Activated CD4-positive, alpha-beta T cell treated with anti-CD3 and anti-CD28 coated beads, Interleukin-2, amount 50 U/mL, for 1 hour (primary cell): ENCODE data around the gene PIANP.

ENCODE experiments used
- DNase-seq: peaks from one replicate; pipeline ENCODE4 v3.0.0-alpha.2; 2020

PIANP gene

DNA sequence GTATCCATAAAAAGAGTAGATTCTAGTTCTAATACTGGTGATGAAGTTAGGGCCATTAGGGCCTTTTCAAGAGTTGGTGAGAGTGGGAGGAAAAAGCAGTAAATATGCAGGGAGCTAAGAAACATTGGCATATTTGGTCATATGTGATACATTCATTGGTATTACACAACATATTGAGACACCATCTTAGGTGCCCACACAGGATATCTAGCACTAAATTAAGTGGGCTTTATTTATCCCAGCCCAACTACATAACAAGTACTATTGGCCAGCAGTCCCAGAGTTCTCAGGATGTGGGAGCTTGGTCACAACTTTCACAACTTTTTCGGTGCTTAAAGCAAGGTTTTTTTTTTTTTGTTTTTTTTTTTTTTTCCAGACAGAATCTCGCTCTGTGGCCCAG, 35.7 kb downstream of the PIANP start:
- DNase-seq: no peak

DNA sequence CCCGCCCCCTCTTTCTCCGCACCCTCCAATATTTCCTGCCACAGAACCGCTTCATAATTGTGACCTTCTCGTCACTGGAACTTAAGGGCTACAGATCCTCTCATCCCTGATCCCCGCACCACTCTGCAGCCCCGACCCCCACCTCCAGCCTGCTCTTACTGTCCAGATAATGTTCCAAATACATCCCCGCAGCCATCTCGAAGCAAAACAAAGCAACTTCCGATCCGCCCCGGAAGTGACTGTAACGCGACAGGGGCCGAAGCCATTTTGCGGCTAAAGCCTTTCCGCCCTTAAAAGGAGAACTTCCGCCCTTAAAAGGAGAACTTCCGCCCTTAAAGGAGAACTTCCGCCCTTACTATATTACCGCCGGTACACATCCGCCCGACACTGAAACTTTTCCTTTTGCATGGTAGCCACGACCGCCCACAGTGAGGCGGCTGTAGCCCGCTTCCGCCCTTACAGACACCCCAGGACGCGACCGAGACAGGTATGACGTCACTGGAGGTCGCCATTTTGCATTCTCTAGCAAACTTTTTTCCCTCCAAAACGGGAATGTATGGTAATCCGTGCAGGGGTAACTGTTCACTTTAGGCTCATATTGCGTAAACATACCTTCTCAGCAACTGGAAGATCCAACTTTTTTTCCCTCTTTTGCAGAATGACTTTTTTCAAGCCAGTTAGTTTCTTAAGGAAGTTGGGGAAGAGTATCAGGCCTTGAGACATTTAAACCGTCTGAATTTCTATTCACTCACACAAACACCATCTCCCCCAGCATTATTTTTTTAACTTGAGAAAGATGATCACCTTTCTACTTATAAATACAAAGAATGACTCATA, 37.5 kb downstream of the PIANP start, which contains the start of gene ING4:
TSS of gene ING4 (minus strand) at position 214 of the 837 bp plus-strand sequence. CDS start at position 196, 18 bp downstream.
- DNase-seq: peak; percentile 93

DNA sequence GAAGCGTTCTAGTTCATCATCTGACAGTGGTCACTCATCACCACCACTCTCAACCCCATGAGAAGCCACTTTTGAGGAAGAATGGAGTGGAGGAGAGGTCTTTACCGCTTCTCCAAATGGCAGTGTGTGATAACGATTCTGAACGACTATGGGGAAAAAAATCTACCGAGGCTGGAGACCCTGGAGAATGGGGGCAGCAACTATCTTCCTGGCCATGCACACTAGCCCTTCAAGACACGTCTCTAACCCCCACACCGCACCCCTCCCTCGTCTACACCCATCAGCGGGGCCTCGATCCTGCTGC, 38.1 kb downstream of the PIANP start:
- no peak for DNase-seq

DNA sequence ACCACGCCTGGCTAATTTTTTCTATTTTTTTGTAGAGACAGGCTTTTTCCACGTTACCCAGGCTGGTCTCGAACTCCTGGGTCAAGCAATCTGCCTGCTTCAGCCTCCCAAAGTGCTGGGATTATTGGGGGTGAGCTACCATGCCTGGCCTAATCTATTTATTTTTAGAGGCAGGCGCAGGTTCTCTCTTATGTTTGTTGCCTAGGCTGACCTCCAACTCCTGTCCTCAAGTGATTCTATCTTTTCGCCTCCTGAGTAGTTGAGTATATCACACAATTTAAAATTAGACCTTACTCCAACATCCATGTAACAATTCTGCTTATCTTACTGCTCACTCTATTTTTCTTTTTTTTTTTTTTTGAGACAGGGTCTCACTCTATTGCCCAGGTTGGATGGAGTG, 46.6 kb downstream of the PIANP start:
- no peak for DNase-seq

DNA sequence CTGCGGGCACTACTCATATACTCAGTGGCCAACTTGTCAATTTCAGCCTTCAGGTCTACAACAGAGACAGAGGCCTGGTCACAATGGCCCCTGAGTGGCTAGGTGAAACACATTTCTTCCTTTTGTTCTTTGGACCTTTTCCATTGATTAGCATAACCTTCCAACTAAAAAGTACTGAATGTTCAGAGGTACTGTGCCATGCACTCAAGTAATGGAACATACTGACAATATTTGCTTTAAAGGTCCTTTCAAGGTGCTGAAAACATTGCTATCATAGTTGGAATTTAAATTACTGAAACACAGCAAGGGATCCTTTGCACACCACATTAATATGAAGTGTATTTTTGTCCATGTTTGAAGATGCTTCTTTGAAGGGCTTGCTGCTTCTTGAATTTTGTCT, 47.3 kb downstream of the PIANP start:
- no peak for DNase-seq

DNA sequence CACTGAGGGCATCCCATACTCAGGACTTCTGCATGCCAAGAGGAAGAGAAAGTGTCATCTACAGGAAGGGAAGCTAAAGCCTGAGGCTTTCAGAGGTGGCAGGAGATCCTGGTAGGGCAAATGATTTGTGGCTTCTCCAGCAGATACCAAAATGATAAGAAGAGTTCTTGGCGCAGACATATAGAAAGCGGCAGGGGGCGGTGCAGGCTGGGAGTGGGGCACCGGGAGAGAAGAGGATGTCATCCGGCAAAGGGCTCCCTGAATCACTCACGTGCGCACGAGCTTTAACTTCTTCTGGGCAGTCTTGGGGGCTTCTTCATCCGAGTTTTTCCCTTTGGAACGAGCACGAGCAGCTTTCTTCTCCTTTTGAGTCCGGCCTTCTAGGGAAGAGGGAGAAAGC, 48.2 kb downstream of the PIANP start:
- no peak for DNase-seq

DNA sequence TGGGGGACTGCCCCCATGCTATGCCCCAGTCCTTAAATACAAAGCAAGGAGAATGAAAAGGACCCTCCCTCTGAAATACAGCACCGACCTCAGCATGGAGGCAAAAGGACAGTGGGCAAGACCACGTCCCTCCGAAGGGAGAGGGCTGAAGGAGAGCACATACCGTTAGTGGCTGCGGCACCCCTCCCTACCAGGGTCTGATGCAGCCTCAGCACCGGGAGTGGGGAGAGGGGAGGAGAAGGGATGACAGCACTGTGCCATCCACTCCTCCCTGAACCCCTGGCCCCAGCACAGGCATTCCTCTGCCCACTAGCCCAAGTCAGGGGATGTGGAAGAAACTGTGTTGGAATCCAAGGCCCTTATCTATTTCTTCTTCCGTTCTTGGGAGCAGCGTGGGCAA, 49.8 kb downstream of the PIANP start:
- no peak for DNase-seq

DNA sequence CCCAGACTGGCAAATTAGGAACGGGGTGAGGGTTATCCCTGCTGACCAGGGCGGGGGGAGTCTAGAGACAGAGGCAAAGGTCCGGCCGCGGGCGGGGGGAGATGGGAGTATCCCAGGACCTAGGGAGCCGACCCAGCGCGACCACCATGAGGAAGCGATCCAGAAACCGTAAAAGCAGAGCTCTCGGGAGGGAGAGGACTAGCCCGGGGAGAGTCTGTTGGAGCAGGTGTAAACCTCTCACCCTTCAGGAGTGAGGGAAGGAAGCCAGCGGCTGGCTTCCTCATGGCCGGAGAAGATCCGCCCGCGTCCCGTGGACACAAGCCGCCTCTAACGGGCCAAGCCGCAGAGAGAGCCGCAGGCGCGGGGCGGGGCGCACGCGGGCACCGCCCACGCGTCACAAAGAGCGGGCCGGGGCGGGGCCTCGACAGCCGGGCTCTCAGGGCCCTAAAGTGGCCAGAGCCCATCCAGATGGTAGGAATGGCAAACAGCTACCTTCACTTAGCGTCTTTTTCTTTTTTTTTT, 53.5 kb downstream of the PIANP start, which contains the start of gene ACRBP:
TSS of gene ACRBP (minus strand) at position 350 of the 522 bp plus-strand sequence. CDS start at position 284, 66 bp downstream.
- no peak for DNase-seq

DNA sequence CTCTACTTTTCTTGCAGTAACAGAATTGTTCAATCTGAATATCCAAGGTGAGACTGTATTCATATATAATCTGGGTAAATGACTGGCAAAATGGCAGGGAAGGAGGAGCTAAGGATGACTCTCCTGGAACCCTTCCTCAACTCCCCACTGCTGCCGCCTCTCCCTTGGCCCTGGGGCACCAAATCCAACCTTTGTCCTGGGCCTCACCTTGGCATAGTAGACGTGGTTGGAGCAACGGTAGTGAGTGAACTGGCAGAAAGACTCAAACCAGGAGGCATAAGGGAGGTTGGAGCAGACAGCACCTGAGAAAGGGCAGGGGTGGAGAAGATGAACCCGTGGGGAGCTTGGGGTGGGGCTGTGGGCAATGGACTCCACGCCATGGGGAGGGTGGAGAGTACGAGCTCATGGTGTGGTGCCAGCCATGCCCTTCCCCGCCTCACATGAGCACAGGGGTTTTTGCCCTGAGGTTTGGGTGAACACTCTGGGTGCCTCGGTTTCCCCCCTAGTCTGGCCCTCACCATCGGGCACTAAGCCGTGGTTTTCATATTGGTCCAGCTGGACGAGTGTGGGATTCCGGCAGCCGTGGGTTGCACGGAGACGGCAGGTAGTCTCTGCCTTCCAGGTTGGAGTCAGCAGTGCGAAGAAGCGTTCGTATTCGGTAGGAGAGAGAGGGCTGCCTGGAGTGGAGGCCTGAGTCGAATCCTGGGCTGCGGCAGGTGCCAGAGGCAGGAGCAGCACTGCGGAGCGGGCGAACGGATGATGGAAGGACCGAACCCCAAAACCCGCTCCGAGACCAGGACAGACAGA, 54.1 kb downstream of the PIANP start:
- no peak for DNase-seq

DNA sequence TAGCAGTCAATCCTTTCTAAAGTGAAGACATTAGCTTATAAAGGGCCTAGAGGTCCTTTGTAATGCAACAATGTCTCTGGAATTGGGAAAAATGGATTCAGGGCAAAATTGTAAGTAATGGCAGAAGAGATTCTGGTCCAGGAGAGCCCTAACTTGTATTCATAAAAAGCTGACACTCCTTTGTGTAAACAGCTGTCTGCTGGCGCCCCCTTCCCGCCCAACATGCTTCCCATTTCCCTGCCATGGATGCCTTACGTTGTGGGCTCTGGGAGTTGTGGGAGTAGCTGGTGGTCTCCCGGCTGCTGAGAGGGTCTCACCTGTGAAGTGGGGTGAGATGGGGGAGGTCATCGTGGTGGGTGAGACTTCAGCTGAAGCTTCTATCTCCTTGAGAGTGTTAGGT, 55.7 kb downstream of the PIANP start:
- no peak for DNase-seq

DNA sequence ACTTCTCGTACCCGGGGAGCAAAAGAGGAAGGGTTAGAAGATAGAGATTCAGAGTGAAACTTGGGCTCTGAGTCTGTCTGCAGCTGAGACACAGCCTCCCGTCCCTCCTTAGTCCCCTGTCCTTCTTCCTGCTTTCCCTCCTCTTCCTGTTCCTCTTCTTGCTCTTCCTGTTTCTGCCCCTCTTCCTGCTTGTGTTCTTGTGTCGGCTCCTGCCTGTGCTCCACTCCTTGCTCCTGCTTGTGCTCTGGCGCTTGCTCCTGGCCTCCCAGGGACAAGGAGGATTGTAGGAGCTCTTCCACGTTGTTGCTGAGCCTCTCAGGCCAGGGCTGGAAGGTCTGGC, 56.4 kb downstream of the PIANP start:
- no peak for DNase-seq
